ENCODE results near the gene LRRC15.

Gene LRRC15

DNA sequence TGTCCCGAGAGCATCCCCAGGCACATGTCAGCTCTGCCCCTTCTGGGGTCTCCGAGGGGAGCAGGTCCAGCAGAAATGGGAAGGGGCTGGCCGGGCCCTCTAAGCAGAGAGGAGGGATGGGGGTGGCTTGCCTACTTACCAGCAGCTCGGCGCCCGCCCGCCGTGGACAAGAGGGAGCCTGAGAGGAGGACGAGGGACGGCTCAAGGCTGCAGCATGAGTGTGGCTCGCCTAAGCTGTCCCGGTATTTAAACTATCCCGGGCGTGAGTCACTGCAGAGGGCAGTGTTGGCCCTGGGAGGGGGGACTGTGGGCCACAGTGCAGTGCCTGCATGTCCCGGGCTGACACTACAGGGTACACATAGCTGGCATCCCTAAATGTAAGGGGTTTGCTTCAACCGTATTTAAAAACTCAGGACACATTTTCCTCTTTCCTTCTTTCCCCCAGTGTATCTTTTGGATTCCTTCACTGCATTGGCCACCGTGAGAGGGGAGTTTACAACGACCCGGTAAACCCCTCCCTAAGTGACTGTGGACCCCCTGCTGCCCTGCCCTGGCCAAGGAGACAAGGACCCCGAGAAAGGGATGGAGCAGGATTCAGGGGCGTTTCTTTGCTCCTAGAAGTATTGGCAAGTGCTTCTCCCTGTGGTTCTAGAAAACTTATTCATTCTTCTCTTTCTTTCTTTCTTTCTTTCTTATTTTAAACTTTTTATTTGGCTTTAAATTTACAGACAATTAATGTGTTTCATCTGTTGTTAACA lies at the start of gene LRRC15:
Gene LRRC15, minus strand, starts transcription at position 222 of the 758 bp plus-strand sequence. CDS start 8,700 bp downstream, outside the sequence.
- in situ Hi-C loops (cut with MboI; ENCODE audit: low sequenced_read_pairs): no loop called here

DNA sequence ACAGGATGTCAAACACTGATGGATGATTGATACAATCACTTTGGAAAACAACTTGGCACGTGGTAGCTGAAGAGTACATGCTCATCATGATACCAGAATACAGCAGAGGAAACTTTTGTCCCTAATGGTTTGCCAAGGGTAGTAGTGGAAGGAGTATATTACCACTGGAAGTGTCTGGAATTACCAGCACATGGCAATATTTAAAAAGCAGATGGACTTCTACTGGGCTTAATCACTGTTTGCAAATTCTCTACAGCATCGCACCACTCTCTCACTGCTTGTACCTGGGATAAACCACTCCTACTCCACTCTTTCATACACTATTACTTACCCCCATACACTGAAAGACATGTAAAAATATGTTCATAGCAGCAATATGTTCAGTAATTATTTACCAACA lies 49.1 kb upstream of the LRRC15 start:
- in situ Hi-C loops (cut with MboI; ENCODE audit: low sequenced_read_pairs): no loop called here

DNA sequence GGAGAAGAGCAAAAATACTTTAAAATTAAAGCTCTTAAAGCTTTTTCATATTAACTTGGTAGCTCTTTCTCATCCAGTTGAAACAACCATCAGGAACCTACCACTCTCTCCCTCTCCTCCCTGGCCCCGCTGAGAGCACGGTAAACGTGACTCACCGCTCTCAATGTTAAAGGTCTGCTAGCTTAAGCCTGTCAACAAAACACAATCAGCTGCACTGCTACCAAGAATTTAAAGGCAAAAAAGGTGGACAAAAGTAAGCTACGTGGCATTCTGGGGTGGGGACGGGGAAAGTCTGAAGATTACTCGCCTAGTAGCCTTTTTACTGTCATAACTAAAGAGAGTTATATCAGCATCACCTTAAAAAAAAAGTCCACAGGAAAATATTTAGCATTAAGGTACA lies 37.9 kb upstream of the LRRC15 start:
- in situ Hi-C loops (cut with MboI; ENCODE audit: low sequenced_read_pairs): no loop called here

DNA sequence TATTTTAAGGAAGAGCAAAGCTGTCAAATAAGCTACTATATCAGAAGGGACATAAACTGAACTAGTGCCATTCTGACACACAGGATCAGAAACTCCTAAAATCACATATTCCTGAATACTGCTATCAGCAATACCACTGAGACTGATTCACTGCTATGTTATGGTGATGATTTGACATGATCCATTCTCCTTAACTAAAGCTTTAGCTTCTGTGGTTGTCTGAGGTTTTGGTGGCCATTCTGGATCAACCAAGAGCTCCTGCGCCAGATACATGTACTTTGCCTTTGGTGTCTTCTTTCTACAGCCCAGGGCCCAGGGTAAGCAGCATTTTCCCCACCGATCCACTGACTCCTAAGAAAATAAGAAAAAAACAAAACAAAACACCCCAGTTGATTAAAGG lies 36.2 kb upstream of the LRRC15 start:
- in situ Hi-C loops (cut with MboI; ENCODE audit: low sequenced_read_pairs): no loop called here

DNA sequence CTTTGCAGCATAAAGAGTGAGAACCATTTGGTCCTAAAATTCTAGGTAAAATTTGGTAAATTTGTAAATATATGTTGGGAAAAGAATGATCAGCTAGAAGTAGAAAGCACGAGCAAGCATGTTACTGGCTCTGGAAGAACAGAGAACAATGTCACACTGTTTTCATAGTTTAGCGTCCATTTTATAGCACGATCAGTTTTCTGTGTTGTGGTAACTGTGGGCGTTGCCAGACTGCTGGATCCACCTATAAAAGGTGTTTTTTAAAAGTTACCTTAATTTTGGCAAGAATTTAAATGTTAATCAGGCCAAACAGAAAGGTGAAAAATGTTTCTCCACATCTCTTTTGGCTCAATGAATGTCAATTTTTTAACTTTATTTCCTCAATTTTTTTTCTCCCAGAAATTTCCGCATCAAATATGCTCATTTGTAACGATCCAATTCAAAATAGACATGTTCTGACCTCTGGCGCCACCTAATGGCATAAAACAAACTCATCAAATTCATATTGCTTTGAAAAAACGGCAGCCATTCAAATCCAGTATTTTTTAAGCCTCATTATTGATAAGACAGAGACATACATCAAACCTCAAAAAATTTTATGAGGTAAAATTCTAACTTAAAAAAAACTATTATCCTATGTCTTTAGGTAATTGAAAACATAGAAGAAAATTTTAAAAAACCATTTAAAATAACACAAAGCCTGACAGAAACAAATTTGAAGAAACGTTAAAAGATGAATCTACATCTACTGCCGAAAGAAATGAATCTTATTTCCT lies 35.0 kb upstream of the LRRC15 start:
- in situ Hi-C loops (cut with MboI; ENCODE audit: low sequenced_read_pairs): no loop called here

DNA sequence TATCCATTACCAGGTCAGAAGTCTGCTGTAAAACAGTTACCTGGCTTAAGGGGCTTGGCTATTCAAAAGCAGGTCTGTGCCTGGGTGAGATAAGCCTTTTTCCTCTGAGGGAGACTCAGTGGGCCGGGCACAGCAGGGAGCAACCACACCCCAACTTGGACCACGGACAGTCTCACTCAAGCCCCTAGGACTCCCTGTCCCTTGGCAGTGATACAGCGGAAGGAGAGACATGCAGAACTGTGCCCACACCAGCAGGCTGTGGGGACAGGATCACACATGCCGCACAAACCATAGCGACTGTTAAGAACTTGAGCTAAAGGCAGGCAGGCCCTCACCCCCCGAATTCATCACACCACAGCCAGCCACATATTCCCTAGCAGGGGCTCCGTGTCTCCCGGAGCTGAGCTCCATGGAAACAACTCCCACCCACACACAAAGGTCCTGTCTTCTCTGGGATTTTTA lies 32.4 kb upstream of the LRRC15 start:
- in situ Hi-C loops (cut with MboI; ENCODE audit: low sequenced_read_pairs): no loop called here

DNA sequence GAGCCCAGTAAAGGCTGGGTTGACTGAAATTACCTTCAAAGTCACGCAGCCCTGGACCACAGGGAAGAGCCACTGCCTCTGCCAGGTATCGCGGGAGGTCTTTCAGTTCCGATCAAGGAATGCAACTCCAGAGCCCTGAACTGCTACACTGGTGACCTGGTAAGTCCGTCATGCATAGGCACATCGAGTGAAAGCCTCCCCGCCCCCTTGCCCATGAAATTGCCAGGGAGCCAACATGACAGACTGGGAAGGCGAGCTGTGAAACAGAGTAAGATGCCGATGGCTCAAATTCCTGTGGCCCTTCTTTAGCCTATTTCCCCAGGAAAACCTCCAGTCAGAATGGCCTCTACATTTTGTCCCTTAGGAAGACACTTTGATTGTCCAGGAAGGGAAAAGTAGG lies 31.8 kb upstream of the LRRC15 start:
- in situ Hi-C loops (cut with MboI; ENCODE audit: low sequenced_read_pairs): no loop called here

DNA sequence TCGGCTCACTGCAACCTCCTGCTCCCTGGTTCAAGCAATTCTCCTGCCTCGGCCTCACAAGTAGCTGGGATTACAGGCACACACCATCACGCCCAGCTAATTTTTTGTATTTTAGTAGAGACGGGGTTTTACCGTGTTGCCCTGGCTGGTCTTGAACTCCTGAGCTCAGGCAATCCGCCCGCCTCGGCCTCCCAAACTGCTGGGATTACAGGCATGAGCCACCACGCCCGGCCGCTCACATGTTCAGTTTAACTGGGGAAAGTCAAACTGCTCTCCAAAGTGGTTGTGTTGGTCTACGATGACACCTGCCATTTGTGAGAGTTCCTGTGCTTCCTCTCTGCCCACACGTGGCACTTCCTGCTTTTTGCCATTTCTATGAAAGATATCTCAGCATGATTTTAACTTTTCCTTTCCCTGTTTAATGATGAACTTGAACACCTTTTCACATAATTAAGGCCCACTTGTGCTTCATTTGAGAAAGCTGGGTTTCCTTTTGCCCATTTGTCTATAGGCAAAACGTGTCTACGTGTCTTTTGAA lies 30.4 kb upstream of the LRRC15 start:
- in situ Hi-C loops (cut with MboI; ENCODE audit: low sequenced_read_pairs): no loop called here

DNA sequence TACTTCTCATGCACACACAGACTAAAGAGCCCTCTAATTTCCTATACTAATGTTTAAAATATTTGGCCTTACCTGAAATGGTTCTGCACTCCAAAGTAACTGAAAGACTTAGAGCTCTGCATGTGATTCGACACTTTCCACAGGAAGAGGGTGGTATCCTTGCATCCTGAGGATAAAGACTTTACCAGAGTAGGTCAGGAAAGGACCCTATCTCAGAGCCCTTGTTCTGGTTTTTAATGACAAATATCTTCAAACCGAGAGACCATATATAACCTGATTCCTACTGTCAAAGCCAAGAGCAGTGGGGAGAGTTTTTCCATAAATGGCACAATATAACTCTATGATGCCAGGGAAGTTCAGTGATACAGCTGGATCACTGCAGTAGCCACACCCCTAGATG lies 29.6 kb upstream of the LRRC15 start, which contains the start of gene GP5:
Gene GP5, minus strand, starts transcription at position 101 of the 400 bp plus-strand sequence. CDS start 984 bp downstream, outside the sequence.
- in situ Hi-C loops (cut with MboI; ENCODE audit: low sequenced_read_pairs): no loop called here

DNA sequence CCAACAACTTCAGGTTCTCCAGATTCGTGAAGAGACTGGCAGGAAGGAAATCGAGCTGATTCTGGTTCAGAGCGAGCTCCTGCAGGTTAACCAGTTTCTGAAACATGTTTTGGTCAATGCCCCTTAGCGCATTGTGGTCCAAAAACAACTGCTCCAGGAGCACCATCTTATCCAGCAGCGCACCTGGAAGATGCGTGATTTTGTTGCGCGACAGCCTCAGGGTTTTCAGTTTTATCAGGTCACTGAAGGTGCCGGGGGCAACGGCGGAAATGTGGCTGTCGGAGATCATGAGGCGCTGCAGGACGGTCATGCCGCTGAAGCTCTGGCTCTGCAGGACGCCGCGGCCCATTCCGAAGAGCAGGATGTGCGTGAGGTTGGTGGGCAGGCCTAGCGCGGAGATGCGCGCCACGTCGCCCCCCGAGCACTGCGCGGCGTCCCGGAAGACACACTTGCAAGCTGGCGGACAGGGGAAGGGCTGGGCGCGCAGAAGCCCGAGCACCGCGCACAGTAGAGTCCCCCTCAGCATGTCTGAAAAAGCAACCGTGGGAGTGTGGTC lies 28.3 kb upstream of the LRRC15 start:
- in situ Hi-C loops (cut with MboI; ENCODE audit: low sequenced_read_pairs): no loop called here

DNA sequence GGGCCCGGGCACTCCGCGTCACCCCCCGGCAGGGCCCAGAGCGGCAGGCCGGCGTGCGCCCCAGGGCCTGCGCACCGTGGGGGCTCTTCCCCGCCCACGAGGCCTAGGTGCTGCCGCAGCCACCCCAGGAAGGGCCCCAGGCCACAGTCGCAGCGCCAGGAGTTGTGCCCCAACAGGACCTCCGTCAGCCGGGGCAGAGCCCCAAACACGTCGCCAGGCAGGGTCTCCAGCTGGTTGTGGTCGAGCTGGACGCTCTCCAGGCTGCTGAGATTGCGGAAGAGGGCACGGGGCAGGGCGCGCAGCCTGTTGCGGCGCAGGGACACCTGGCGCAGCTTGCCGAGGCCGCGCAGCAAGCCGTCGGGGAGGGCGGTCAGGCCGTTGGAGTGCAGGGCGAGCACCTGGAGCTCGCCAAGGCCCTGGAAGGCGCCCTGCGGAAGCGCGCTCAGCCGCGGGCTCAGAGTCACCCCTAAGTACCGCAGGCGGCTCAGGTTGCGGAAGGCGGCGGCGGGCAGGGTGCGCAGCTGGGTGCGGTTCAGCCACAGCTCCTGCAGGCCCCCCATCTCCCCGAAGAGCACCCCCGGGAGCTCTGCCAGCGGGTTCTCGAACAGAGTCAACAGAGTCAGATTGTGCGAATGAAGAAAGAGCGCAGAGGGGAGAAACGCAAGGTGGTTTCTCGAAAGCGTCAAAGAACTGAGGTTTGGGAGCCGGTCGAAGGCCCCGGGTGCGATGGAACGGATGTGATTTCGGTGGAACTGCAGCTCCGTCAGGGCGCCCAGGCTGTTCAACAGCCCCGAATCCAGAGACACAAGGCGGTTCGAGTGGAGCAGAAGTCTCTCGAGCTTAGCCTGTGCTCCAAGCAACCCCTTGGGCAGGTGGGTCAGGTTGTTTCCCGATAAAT lies 27.6 kb upstream of the LRRC15 start:
- in situ Hi-C loops (cut with MboI; ENCODE audit: low sequenced_read_pairs): no loop called here

DNA sequence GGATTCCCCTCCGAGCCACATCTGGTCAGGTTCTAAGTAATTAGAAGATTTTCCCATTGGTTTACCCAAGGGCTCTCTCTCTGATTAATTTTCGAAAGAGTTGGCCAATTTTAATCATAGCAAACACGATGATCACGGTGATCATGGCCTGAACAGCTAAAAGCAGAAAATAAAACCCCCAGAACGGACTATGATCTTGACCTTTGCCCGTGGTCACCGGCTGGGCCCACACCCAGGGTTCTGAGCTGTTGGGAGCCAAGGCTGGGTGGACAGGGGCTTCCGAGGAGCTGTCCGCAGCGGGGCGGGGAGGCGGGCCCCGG lies 27.0 kb upstream of the LRRC15 start:
- in situ Hi-C loops (cut with MboI; ENCODE audit: low sequenced_read_pairs): no loop called here

DNA sequence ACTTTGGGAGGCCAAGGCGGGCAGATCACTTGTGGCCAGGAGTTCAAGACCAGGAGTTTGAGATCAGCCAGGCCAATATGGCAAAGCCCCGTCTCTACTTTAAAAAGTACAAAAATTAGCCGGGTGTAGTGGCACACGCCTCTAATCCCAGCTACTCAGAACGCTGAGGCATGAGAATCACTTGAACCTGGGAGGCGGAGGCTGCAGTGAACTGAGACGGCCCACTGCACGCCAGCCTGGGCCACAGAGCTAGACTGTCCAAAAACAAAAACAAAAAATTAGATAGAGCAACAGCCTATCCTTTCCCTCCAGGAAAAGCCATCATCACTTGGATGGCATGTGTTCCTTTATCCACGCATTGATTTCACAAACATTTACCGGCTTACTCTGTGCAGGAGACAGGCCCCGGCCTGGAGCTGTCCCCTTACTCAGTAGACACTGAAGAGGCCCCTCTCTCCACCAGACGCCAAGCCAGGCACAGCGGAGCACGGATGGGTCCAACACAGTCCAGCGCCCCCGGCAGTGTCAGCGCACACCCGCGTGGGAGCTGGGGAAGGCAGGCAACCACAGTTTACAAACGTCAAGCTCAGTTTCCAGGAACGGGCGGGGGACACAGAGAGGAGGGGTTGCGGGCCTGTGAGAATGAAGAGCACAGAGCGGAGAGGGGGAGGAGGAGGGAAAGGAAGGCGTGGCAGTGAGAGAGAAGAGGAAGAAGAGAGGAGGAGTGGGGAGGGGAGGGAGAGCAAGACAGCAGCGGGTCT lies 26.4 kb upstream of the LRRC15 start:
- in situ Hi-C loops (cut with MboI; ENCODE audit: low sequenced_read_pairs): no loop called here

DNA sequence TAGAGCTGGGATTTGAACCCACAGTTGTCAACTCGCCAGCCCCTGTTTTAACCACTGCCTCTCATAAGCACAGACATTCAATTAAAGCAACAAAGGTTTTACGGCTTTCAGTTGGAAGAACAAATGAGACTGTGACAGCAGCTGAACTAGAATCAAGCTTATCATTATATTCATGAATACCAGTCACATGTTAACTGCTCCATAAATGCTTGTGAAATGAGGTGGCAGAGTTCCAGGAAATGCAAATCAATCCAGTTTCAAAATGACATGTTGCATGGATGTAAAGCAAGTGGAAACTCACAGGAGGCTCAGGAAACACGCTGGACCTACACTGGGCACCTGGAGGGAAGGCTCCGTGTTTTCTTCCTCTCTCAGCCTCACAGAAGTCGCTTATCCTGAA lies 25.7 kb upstream of the LRRC15 start:
- in situ Hi-C loops (cut with MboI; ENCODE audit: low sequenced_read_pairs): no loop called here

DNA sequence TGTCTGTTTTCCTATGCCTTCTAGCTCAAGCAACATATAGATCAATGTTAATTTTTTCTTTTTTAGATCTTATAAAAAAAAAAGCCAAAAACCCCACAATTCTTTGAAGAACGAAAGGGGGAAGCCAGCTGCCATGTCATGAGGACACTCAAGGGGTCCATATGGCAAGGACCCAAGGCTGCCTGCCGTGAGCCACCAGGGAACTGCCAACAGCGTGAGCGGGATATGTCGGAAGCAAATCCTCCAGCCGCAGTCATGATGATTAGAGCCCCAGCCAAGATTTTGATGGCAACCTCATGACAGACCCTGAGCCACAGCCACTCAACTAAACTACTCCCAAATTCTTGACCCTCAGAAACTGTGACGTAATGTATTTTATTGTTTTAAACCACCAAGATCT lies 23.0 kb upstream of the LRRC15 start:
- in situ Hi-C loops (cut with MboI; ENCODE audit: low sequenced_read_pairs): no loop called here

DNA sequence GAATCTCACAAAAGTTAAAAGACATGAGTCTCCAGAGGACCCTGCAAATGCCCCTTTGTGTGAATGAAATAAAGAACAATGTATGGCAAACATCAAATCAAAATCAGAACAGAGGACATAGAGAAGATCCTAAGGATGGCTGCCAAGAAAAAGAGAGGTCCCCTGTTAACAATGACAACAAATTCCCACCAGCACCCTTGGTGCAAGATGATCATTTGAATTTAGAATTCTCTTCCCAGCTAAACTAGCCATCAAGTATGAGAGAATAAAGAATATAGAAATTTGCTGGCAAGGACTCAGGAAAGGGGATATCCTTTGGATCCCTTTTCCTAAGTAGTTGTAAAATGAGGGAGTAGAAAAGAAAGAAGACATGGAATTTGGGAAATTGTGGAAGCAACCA lies 21.3 kb upstream of the LRRC15 start:
- in situ Hi-C loops (cut with MboI; ENCODE audit: low sequenced_read_pairs): no loop called here

DNA sequence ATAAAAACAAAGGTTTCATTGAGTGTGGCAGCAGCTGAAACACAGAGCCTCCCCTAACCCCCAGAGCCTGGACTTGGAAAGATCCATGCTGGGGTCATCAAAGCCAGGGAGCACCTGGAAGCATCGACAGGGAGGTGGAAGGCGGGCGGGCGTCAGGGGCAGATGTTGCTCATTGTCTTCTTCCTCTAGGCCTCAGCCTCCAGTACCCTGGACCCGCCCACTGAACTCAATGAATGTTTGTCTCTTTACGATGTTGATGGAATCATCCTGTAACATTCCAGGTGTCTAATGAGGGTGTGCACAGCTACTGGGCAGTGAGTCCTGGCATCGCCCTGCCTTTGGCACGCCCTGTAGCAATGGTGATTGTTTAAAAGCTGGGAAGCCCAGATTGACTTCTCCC lies 19.7 kb upstream of the LRRC15 start:
- in situ Hi-C loops (cut with MboI; ENCODE audit: low sequenced_read_pairs): no loop called here

DNA sequence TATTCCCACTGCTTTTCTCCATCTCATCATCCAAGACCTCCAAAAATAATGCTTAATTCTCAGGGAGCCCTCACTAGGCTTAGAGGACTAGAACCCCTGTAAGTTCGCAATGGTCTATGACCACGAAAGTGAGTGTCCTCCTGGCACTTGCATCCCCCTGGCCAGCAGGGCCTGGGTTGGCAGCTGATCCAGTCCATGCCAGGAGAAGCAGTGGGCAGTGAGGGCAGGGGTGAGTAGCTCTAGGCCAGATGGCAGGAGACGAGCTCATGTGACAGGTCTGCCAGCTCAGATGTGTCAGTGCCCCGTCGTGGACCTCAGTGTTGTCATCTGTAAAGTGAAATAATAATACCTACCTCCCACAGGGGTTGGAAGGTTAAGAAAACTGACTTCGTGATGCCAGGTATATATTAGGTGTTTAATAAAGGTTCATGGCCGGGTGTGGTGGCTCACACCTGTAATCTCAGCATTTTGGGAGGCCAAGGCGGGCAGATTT lies 18.4 kb upstream of the LRRC15 start:
- in situ Hi-C loops (cut with MboI; ENCODE audit: low sequenced_read_pairs): no loop called here

DNA sequence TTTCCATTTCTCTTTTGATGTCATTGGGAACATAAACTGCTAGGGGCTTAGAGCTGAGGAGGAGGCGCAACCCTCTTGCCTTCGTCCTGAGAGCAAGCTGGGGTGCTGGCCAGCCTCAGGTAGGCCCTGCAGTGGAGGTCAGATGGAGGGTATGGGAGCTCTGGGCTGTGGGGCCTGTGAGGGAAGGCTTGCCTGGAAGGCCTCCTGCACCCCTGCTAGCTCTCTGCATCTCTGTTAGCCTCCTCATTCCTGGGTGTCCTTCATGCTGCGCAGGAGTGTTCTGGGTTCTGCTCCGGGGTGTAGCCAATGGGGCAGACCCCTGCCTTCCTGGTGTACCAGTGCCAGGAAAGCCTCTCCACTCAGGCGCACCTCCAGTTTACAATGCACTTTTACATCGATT lies 17.7 kb upstream of the LRRC15 start:
- in situ Hi-C loops (cut with MboI; ENCODE audit: low sequenced_read_pairs): no loop called here

DNA sequence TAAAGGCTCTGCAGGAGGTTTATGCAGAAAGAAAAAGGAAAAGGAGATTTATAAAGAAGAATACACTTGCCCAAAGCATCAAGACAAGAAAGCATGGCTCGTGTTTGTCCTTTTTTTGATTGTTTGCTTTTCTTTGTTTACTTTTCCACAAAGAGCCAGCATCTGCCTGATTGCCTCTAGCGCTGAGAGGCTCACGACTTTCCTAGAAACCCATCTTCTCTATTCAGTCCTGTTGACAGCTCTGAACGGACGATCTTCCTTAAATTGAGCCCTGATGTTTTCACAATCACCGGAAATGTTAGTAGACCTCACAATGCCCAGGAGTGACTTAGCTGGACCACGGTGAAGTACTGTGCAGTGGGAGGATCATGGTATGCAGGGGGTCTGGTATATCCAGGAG lies 17.1 kb upstream of the LRRC15 start:
- in situ Hi-C loops (cut with MboI; ENCODE audit: low sequenced_read_pairs): no loop called here

Data from HL-60/S4 treated with phorbol 12-myristate 13-acetate at 8.2 ng/mL for 4 days and 3 days (cell line).